ENCODE results near the gene STAT5B.
A peak's percentile ranks its signal among the peaks of the same experiment; 100 is the strongest.
"Not testable (repeated sequence)": the region's sequence is repeated elsewhere in the genome, so short reads cannot be mapped to it uniquely, and the experiment has no call there.

STAT5B gene

DNA sequence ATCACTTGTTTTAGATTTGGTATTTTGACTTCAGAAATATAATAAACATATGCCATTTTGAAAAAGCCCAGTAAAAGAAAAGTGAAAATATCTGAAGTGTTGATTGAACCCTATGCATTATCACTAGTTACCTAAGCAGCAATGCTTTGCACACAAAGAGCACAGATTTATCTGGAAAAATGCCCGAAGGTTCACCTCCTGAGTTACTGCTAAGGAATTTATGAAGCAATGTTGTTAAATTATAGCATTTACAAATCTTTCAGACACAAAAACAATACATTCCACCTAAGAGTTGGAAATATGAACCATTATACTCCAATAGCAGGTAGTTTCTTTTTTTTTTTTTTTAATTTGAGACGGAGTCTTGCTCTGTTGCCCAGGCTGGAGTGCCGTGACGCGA lies 43.0 kb downstream of the STAT5B start:
- DNase-seq (ENCODE audit: low spot score): no peak

DNA sequence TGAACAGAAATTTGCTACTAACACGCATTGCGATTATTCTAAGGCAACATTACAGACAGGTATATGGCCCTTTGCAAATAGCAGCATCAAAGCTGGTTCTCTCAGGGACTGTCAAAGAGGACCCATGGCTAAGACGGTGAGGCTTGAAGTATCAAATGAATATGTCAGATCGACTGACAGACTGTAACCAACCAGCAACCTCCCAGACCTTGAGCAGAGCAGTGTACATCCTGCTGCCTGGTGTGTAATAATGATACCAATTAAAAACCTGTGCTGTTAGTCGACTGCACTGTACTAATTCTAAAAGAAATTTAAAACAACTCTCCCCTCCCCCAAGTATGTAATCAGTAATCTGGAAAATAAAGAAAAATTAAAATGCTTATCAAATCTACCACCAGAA lies 46.0 kb downstream of the STAT5B start:
- DNase-seq (ENCODE audit: low spot score): no peak

GRCh38 chr17:42227849-42228700 lies 48.1 kb downstream of the STAT5B start:
- no peak for DNase-seq (ENCODE audit: low spot score)

DNA sequence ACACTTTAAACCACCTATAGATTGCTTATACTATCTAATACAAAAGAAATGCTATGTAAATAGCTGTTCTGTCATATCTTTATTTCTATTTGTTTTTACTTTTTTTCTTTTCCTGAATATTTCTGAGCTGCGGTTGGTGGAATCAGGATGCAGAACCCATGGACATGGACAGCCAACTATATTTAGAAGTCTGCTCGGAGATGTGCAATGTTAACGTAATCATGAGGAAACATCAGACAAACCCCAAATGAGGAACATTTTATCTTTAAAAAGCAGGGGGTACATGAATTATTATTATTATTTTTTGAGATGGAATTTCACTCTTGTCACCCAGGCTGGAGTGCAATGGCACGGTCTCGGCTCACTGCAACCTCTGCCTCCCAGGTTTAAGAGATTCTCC lies 50.5 kb downstream of the STAT5B start:
- DNase-seq (ENCODE audit: low spot score): no peak

- DNase-seq (ENCODE audit: low spot score): no peak
Measured at GRCh38 chr17:42224651-42225050, 51.5 kb downstream of the STAT5B start.

DNA sequence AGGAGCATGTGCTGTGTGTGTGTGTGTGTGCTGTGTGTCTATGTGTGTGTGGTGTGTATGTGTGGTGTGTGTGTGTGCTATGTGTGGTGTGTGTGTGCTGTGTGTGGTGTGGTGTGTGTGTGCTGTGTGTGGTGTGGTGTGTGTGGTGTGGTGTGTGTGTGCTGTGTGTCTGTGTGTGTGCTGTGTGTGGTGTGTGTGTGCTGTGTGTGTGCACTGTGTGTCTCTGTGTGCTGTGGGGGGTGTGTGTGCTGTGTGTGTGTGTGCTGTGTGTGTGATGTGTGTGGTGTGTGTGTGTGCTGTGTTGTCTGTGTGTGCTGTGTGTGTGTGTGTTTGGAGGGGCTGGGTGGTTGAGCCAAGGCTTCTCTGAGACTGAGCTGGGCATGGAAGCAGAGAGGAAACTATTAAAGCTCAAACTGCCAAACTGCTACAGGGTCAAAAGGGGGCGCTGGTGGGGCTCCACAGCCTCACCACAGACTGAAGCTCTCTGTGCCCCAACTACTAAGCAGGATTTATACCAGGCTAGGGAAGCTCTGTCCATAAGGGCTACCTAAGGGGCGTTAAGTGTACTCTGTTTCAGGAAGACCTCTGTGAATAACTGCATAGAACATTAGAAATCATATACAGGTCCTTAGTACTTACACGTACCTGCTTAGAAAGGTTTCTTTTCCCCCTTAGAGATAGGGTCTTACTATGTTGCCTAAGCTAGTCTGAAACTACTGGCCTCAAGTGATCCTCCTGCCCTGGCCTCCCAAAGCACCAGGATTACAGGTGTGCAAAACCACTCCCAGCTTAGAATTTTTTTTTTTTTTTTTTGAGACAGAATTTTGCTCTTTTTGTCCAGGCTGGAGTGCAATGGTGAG lies 54.1 kb downstream of the STAT5B start:
- DNase-seq (ENCODE audit: low spot score): peak; percentile 64

GRCh38 chr17:42219280-42219679 lies 56.9 kb downstream of the STAT5B start:
- DNase-seq (ENCODE audit: low spot score): not testable (repeated sequence)

- no peak for DNase-seq (ENCODE audit: low spot score)
Measured at GRCh38 chr17:42214156-42214555, 62.0 kb downstream of the STAT5B start.

GRCh38 chr17:42212382-42212781 lies 63.8 kb downstream of the STAT5B start:
- DNase-seq (ENCODE audit: low spot score): no peak

GRCh38 chr17:42211921-42212341 lies 64.3 kb downstream of the STAT5B start:
- DNase-seq (ENCODE audit: low spot score): not testable (repeated sequence)

- no peak for DNase-seq (ENCODE audit: low spot score)
Measured at GRCh38 chr17:42210046-42210445, 66.1 kb downstream of the STAT5B start.

DNA sequence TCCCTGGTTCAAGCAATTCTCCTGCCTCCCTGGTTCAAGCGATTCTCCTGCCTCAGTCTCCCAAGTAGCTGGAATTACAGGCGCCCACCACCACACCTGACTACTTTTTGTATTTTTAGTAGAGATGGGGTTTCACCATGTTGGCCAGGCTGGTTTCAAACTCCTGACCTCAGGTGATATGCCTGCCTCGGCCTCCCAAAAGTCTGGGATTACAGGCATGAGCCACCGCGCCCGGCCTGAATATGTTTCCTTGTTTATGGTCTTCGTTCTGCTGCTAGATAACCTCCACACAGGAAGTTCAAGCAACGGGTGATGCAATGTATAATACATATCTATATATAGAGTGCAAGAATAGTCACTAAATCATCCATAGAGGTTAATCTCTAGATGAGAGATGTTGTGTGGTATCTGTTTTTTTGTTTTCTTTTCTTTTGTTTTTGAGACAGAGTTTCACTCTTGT lies 70.0 kb downstream of the STAT5B start:
- DNase-seq (ENCODE audit: low spot score): not testable (repeated sequence)

DNA sequence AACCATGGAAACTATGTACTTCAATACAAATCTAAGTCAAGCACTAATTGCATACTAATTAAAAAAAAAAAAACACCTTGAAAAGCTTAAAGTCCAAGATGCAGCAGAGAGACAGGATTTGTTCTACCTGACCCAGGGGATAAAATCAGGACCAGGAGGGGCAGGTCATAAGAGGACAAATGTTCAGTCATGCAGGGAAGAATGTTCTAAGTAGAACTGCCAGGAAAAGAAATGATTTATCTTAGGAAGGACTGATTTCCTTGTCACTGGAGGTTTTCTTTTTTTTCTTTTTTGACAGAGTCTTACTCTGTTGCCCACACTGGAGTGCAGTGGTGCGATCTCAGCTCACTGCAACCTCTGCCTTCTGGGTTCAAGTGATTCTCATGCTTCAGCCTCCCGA lies 72.8 kb downstream of the STAT5B start:
- DNase-seq (ENCODE audit: low spot score): no peak

GRCh38 chr17:42202696-42203095 lies 73.5 kb downstream of the STAT5B start:
- no peak for DNase-seq (ENCODE audit: low spot score)

GRCh38 chr17:42202159-42202558 lies 74.0 kb downstream of the STAT5B start:
- DNase-seq (ENCODE audit: low spot score): no peak

- no peak for DNase-seq (ENCODE audit: low spot score)
Measured at GRCh38 chr17:42201458-42201772, 74.8 kb downstream of the STAT5B start.

DNA sequence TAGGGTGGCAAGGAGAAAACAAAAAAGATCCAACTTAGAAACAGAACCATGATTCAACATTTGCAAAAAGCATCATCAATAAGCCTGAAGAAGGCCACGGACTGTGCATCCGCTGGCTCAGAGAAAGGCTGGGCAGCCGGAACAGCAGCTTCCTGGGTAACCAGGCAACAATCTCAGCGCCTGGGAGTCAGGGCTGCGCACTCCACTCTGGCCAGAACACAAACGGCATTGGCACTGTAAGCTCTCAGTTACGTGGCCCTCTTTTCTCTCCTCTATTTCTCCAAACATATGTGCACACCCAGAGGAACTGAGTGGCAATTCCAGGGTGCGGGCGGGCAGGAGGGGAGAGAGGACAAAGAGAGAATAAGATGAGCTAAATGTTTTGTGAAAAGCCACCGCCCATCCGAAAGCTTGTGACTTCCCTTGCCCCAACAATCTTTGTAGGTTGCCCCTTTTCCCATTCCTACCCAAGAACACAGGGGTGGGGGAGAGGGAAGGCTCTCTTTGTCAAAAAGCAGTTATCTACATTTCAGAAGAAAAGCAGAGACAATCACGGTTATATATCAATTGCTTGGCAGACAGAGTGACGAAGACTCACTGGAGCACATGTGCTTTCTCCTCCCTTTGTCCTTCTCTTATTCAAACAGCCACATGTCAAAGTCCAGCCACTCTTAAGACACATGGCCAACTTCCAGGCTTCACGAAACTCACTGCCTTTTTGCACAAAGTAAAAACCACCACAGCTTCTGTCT lies 75.3 kb downstream of the STAT5B start:
- no peak for DNase-seq (ENCODE audit: low spot score)

- no peak for DNase-seq (ENCODE audit: low spot score)
Measured at GRCh38 chr17:42199416-42200011, 76.7 kb downstream of the STAT5B start.

DNA sequence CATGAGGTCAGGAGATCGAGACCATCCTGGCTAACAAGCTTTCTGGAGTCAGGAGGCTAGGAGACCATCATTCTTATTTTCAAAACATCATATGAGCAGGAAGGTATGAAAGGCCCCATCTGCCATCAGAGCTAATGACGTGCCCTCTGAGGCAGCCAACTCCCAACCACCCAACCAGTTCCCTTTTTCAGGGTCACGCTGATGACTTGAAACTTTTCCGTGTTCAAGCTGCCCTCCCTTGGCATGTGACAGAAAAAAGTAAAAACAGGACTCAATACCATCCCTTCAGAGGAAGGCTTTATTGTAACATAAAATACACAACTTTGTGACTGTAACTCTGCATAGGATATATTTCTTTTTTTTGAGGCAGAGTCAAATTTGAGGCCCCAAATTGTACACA lies 77.3 kb downstream of the STAT5B start:
- no peak for DNase-seq (ENCODE audit: low spot score)

DNA sequence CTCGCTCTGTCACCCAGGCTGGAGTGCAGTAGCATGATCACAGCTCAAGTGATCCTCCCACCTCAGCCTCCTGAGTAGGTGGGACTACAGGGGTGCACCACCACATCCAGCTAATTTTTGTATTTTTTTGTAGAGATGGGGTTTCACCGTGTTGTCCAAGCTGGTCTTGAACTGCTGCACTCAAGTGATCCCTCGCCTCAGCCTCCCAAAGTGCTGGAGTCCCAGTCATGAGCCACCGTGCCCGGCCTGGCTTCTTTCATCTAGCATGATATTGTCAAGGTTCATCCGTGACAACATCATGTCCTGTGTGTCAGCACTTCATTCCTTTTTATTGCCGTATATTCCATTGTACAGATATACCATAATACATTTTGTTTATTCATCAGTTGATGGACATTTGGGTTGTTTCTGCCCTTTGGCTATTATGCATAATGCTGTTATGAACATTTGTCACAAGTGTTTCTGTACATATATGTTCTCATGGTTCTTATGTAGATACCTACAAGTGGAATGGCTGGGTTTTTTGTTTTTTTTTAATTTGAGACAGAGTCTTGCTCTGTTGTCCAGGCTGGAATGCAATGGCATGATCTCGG lies 78.5 kb downstream of the STAT5B start:
- no peak for DNase-seq (ENCODE audit: low spot score)
